ENCODE data around the gene KLHL13.

DNA sequence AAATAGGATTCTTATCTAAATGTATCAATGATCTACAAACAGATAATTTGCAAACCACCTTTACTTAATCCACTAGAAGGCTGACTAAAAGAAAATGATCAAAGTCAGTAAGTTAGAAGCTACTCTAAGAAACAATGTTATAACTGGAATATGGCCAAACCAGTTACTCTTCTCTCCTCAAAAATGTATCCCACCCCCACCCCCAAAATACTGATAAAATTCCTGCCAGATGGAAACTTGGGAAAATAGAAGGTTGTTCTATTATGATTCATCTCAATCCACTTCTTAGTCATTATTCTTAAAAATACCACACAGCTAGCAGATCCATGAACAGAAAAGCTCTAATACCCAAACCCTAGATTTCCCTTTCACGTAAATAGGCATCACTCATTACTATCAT is 206.4 kb downstream of the KLHL13 start:
- TF ChIP-seq POLR2A (IDR thresholded peaks at IDR 0.05) (no peak), CTCF (IDR thresholded peaks at IDR 0.05) (no peak)
